Lower leg skin (tissue), 4 donors: ENCODE measurements around the gene APOL2. TPM values are rescaled to one million over a fixed set of nuclear protein-coding genes. Genes with fewer than 3 reads are reported as not detected.

Source experiments
- DNase-seq, 2 donors: peaks; one replicate each; pipeline ENCODE4 v3.0.0-alpha.2; 2019; ENCODE audit warnings: low spot score in 2 of 2
- H3K4me3 ChIP-seq: fragments of 200-600 bp; sonication (generic); 2 replicates; pipeline ENCODE4 v1.5.1; 2017; ENCODE audit warnings: mild to moderate bottlenecking, low read depth; ENCODE audit not compliant: poor library complexity, severe bottlenecking
- CTCF ChIP-seq, 3 donors: fragments of 450-650 bp; IDR thresholded peaks; one replicate each; pipeline ENCODE4 v1.5.1; 2016; ENCODE audit warnings: antibody characterized with exemption in 3 of 3, mild to moderate bottlenecking in 3 of 3, moderate library complexity in 2 of 3
- POLR2A ChIP-seq, 2 donors: fragments of 450-650 bp; IDR thresholded peaks; one replicate each; pipeline ENCODE4 v1.6.1; 2016 to 2017; ENCODE audit warnings: antibody characterized with exemption in 2 of 2, mild to moderate bottlenecking in 1 of 2, moderate library complexity in 1 of 2
- WGBS, 2 donors: methylation state at CpG; one replicate each; pipeline ENCODE4 v1.1.5; 2018; 5-methylcytosine and 5-hydroxymethylcytosine counted together
- intact Hi-C: fragments of 100-400 bp; cut with DNase I; formaldehyde crosslinking; loops from one replicate; pipeline ENCODE4 v1.15.0; 2023; ENCODE audit warnings: low total_unique reads
- total RNA-seq, 4 donors: library from RNA; depleted of rRNA; stranded (reverse); fragments of >200 nt; gene quantifications; one replicate each; pipeline ENCODE4 v1.1.0, GENCODE V29; 2016

Gene APOL2
- total RNA-seq, 4 donors from 2014 or later: 14.2 to 24.8 (median 20.0) TPM

DNA sequence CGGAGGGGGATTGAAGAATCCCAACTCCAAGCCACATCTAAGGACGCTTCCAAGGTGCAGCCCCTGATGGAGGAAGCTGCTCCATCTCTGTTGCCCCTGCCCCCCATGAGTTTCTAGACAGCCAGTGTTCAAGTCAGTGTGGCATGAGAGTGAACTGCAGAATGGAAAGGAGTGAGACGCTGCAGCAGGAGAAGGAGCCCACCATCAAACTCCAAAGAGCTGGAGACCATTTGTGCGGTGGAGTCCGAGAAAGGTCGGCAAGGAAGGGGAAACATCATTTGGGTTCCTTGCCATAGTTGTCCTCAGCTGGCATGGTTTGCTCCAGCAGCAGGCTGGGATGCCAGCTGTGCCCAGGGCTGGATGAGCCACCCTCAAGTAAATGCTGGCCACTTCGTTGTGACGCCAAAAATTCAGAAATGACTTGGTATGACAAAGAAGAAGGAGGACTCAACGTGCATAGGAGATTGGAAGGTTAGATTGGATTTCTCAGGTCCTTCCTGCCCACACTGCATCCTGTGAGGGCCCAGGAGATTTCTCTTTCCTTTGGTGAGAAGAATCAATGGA, 16.4 kb downstream of the APOL2 start:
- TF ChIP-seq CTCF (IDR thresholded peaks at IDR 0.05) (no peak), POLR2A (IDR thresholded peaks at IDR 0.05) (no peak)
- intact Hi-C loops: no loop called here
- no peak overlapping the region for H3K4me3 ChIP-seq
- peak in 1 of 2 donors; percentile 70 for DNase-seq
- 85 to 88% methylated on average over 9 of the region's 9 CpGs for WGBS, 2 donors

- WGBS, 2 donors: 21 to 26% methylated on average over 7 of the region's 7 CpGs
Measured at GRCh38 chr22:36221799-36222751, 17.3 kb downstream of the APOL2 start.

DNA sequence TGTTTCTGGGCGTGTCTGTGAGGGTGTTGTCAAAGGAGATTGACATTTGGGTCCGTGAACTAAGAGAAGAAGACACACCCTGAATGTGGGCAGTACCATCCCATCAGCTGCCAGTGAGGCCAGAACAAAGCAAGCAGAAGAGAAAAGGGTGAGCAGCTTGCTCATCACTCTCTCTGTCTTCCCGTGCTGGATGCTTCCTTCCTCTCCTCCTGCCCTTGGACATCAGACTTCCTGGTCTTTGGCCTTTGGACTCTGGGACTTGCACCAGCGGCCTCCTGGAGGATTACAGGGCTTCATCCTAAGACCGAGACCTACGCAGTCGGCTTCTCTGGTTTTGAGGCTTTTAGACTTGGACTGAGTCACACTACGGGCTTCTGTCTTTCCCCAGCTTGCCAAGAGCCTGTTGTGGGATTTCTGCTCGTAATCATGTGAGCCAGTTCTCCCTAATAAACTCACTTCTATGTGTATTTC, 18.8 kb downstream of the APOL2 start:
- intact Hi-C loops: no loop called here
- peak in 1 of 2 donors; percentile 85 for DNase-seq
- TF ChIP-seq POLR2A (IDR thresholded peaks at IDR 0.05): no peak
- TF ChIP-seq CTCF (IDR thresholded peaks at IDR 0.05): no peak
- 30 to 51% methylated on average over 9 of the region's 9 CpGs for WGBS, 2 donors
- H3K4me3 ChIP-seq: no peak overlapping the region

More at GRCh38 chr22:36221799-36222751, 17.3 kb downstream of the APOL2 start:
- no peak overlapping the region for H3K4me3 ChIP-seq
- TF ChIP-seq CTCF (IDR thresholded peaks at IDR 0.05) (no peak), POLR2A (IDR thresholded peaks at IDR 0.05) (no peak)
- peak in 1 of 2 donors; percentile 88 for DNase-seq
- intact Hi-C loops: no loop called here

DNA sequence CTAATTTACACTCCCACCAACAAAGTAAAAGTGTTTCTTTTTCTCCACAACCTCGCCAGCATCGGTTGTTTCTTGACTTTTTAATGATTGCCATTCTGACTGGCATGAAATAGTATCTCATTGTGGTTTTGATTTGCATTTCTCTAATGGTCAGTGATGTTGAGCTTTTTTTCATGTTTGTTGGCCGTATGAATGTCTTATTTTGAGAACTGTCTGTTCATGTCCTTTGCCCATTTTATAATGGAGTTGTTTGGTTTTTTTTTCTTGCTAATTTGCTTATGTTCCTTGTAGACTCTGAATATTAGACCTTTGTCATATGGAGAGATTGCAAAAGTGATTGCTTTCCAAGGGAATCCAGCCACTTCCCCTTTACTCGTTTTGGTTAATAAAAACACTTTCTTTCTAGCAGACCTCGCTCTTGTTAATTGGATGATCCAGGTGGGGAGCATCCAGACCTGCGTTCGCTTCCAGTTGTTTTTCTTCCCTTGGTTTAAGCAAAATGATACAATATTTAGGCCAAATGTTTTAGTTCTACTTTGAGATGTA, 20.6 kb downstream of the APOL2 start:
- H3K4me3 ChIP-seq: no peak overlapping the region
- 88 to 89% methylated on average over 7 of the region's 7 CpGs for WGBS, 2 donors
- intact Hi-C loops: no loop called here
- TF ChIP-seq CTCF (IDR thresholded peaks at IDR 0.05) (no peak), POLR2A (IDR thresholded peaks at IDR 0.05) (no peak)
- DNase-seq: no peak

DNA sequence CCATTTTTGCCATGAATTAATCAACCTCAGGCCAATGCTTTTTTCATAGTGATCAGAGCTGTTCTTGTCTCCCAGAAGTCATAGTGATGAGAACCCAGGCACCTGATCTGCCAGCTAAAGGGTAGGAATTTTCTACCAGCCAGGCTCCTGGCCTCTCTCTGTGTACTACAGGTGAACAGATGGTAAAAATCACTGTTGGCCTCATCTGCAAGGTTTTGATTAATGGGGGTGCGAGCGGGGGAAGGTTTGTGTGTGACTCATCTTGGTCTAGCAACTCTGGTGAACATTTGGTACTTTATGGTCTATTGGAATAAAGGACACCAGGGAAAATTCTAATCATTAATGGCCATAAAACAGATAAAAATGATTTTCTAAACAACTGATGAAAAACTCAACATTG, 23.3 kb downstream of the APOL2 start:
- TF ChIP-seq POLR2A (IDR thresholded peaks at IDR 0.05): no peak
- no peak for TF ChIP-seq CTCF (IDR thresholded peaks at IDR 0.05)
- no peak for DNase-seq
- H3K4me3 ChIP-seq: no peak overlapping the region
- 77 to 86% methylated on average over 2 of the region's 2 CpGs for WGBS, 2 donors
- intact Hi-C loops: no loop called here
